ENCODE results near the gene TFB1M.

The TFB1M gene

GRCh38 chr6:155212616-155213380, 101.5 kb downstream of the TFB1M start:
- TF ChIP-seq ZFX (IDR thresholded peaks at IDR 0.05; ENCODE audit: borderline replicate concordance), result no peak
- TF ChIP-seq, protein P1, sequence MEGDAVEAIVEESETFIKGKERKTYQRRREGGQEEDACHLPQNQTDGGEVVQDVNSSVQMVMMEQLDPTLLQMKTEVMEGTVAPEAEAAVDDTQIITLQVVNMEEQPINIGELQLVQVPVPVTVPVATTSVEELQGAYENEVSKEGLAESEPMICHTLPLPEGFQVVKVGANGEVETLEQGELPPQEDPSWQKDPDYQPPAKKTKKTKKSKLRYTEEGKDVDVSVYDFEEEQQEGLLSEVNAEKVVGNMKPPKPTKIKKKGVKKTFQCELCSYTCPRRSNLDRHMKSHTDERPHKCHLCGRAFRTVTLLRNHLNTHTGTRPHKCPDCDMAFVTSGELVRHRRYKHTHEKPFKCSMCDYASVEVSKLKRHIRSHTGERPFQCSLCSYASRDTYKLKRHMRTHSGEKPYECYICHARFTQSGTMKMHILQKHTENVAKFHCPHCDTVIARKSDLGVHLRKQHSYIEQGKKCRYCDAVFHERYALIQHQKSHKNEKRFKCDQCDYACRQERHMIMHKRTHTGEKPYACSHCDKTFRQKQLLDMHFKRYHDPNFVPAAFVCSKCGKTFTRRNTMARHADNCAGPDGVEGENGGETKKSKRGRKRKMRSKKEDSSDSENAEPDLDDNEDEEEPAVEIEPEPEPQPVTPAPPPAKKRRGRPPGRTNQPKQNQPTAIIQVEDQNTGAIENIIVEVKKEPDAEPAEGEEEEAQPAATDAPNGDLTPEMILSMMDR (IDR thresholded peaks at IDR 0.05), result no peak
- H3K27ac ChIP-seq, result no peak overlapping the region

- no peak for TF ChIP-seq ZFX (IDR thresholded peaks at IDR 0.05; ENCODE audit: borderline replicate concordance)
- TF ChIP-seq, protein P1 (IDR thresholded peaks at IDR 0.05), result no peak
Observed at GRCh38 chr6:155212106-155212505, 102.2 kb downstream of the TFB1M start.

GRCh38 chr6:155207223-155207622, 107.1 kb downstream of the TFB1M start:
- no peak overlapping the region for H3K27ac ChIP-seq
- TF ChIP-seq, protein P1 (IDR thresholded peaks at IDR 0.05), result no peak
- no peak for TF ChIP-seq ZFX (IDR thresholded peaks at IDR 0.05; ENCODE audit: borderline replicate concordance)

More at GRCh38 chr6:155212106-155212505, 102.2 kb downstream of the TFB1M start:
- H3K27ac ChIP-seq, result no peak overlapping the region

All from 22Rv1 (cell line).